HG03159 (cell line): ENCODE results near the gene LBHD1.
"Not testable (repeated sequence)": the region's sequence is repeated elsewhere in the genome, so short reads cannot be mapped to it uniquely, and the experiment has no call there.

Experiments
- ATAC-seq: cut with Tn5 transposase; IDR thresholded peaks from one replicate; pipeline ENCODE4 v1.9.1; 2021; ENCODE audit warnings: mild to moderate bottlenecking, moderate library complexity; ENCODE audit not compliant: unreplicated experiment

LBHD1 gene

GRCh38 chr11:62621567-62622470 is 50.2 kb downstream of the LBHD1 start, which contains the start of gene B3GAT3:
Gene B3GAT3 (minus strand): TSS chr11:62621986. CDS start chr11:62621947, 39 bp downstream.
- ATAC-seq, result peak; percentile 80

- ATAC-seq, result no peak
These were observed 51.0 kb downstream of the LBHD1 start for GRCh38 chr11:62621027-62621566.

GRCh38 chr11:62616957-62617356 is 55.1 kb downstream of the LBHD1 start:
- ATAC-seq, result not testable (repeated sequence)

- no peak for ATAC-seq
These were observed 56.5 kb downstream of the LBHD1 start for GRCh38 chr11:62615521-62615920.

GRCh38 chr11:62614275-62614674 is 57.8 kb downstream of the LBHD1 start:
- no peak for ATAC-seq

GRCh38 chr11:62613291-62613778 is 58.7 kb downstream of the LBHD1 start:
- no peak for ATAC-seq
